ENCODE measurements around the gene SHISA5.
"Not testable (repeated sequence)": the region's sequence is repeated elsewhere in the genome, so short reads cannot be mapped to it uniquely, and the experiment has no call there.

The SHISA5 gene, protein sequence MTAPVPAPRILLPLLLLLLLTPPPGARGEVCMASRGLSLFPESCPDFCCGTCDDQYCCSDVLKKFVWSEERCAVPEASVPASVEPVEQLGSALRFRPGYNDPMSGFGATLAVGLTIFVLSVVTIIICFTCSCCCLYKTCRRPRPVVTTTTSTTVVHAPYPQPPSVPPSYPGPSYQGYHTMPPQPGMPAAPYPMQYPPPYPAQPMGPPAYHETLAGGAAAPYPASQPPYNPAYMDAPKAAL

DNA sequence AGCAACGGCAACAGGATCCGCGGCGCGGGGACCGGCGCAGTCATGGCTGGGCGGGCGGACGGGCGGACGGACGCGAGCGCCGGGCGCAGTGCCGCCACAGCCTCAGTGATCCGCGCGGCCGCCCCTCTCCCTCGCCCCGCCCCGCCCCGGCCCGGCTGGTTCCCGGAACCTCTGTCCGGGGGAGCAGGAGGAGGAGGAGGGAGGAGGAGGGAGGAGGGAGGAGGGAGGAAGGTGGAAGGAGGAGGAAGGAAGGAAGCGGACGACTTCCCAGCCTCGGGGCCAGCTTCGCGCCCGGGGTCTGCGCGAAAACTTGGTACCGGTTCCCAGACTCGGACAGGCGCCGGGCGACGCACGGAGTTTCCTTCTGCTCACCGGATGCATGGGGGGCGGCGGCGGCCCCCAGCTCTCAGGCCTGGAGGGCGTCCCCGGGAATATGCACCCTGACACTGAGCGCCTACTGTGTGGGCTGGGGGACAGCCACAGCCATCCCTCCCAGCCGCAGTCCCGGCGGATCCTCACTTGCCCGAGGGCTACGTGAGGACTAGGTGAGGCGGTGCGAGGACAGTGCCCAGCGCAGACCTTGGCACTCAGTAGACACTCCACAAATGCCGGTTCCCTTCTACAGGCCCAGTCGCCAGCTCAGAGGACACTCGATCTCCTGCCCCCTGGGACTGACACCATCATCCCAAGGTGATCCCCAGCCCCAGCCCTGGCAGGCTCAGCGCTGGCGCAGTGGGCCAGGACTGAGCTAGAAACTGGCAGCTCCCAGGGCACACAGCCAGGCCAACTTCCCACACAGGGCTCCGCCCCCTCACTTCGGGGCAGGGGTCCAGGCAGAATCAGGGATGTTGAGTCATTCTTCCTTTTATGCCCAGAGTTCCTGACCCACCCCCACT, at the start of gene SHISA5:
SHISA5 (minus strand) TSS at position 124 of the 896 bp plus-strand sequence; CDS start at position 44, 80 bp downstream.
- peak; percentile 36 to 50 for DNase-seq

GRCh38 chr3:48553361-48553760, 49.4 kb upstream of the SHISA5 start:
- no peak for DNase-seq

GRCh38 chr3:48552111-48552951, 48.4 kb upstream of the SHISA5 start:
- no peak for DNase-seq

- DNase-seq: not testable (repeated sequence)
These were observed 47.7 kb upstream of the SHISA5 start for GRCh38 chr3:48551651-48552050.

GRCh38 chr3:48548729-48549705, 45.0 kb upstream of the SHISA5 start:
- DNase-seq: peak; percentile 84 to 99

DNA sequence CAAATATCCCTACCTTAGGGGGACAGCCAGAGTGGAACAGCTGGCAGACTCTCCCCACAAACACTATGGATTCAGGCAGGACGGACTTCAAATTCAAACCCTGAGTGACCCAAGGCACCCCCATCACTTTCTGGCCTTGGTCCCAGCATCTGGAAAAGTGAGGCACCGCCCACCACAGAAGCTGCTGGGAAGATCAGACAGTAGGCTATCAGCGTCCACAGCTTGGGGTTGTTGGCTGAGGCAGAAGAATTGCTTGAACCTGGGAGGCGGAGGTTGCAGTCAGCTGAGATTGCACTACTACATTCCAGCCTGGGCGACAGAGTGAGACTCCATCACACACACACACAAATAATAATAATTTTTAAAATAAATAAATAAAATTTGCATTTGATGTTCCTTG, 44.2 kb upstream of the SHISA5 start:
- no peak for DNase-seq

DNA sequence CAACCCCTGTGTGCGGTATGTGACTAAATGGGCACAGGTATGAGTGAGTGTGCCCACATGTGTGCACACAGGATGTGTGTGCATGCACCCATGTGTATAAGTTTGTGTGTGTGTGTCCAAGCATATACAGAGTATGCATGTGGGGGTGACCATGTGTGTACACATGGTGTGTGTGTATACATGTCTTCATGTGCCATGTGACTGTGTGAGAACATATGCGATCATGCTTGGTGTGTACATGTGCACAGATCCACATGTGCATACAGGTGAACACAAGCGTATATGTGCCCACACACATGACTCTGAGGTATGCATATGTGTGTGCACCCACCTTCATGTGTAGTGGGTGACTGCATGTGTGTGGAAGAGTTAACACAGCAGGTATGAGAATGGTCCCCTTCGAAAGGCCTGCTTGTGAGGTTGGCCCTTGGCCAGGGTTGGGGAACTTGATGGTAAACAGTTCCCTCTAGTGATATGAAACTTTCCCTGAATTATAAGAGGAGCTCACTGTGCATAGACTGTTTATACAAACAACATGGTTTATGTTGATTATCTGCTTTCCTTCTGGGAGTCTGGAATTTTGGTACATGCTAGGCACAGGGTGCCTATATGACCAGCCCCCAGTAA, 42.3 kb upstream of the SHISA5 start:
- DNase-seq: no peak

- DNase-seq: peak; percentile 35 to 47
These were observed 40.2 kb upstream of the SHISA5 start for GRCh38 chr3:48544141-48544540.

DNA sequence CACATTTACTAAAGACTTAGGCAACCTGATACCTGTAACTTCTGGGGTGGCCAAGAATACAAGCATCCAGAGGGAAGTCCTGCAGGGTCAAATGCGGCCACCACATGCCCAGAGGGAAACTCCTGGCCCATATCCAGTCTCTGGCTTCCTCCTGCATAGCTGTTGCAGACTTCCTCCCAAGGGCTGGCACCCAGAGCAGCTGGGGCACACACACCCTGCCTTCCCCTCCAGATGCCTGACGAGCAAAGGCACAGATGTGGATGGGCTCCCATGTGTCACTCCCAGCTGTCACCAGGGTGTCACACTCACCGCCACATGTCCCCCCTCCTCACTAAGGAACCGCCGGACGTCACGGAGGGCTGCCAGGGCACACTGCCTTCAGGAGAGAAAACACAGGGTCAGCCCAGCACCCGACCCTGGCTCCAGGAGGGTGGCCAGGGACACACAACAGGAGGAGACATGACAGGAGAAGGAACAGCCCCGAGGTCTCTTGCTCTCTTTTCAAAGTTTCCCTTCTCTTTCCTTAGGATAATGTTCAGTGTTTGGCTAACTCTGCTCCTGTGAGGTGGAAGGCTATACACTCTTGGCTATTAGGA, 39.4 kb upstream of the SHISA5 start:
- DNase-seq: peak; percentile 67 to 69

- no peak for DNase-seq
These were observed 34.5 kb upstream of the SHISA5 start for GRCh38 chr3:48538451-48538850.

DNA sequence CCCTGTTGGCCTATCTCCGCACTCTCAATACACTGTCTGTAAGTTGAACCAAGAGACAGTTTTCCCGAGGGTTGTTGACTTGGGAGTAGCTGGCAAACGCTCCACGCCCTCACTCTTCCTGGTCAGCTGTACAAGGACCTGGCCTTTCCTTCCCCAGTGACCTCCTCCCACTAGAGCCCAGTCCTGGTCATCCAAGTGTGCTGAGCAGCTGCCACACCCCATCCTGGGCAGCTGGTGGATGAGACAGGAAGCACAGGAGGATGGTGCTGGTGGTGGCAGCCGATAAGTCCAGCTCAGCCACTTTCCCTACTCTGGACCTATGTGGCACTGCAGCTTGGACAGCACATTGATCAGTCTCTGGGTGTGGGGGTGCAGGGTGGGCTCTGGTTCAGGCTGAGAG, 32.8 kb upstream of the SHISA5 start:
- no peak for DNase-seq

DNA sequence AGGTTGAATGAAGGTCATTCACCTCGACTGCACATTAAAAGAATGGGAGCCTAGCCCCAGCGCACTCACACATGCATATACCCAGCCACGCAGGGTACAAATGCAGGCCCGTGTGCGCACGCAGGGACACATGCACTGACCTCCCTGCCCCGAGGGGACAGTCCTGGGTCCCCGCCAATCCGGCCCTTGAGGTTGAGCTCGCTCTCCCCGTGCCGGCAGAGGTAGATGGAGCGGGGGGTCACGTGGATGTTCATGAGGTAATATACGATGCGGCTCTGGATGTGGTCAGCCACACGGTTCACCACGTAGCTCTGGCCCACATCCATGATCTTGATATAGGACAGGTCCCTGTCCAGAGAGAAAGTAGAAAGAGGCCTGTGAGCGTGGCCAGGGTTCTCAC, 32.1 kb upstream of the SHISA5 start:
- no peak for DNase-seq

- no peak for DNase-seq
These were observed 31.6 kb upstream of the SHISA5 start for GRCh38 chr3:48535578-48535977.

- DNase-seq: no peak
These were observed 29.0 kb upstream of the SHISA5 start for GRCh38 chr3:48532977-48533337.

GRCh38 chr3:48532271-48532976, 28.4 kb upstream of the SHISA5 start:
- peak; percentile 60 to 68 for DNase-seq

GRCh38 chr3:48530701-48531100, 26.7 kb upstream of the SHISA5 start:
- DNase-seq: peak in 1 of 2 donors; percentile 74

DNA sequence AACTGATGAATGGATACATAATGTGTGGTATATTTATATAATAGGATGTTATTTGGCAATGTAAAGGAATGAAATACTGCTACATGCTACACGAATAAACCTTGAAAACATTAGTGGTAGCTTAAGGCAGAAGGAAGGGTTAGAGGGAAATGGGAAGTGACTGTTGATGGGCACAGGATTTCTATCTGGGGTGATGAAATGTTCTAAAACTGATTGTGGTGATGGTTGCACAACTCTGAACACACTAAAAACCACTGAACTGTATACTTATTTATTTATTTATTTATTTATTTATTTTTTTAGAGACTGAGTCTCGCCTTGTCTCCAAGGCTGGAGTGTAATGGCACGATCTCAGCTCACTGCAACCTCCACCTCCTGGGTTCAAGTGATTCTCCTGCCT, 24.8 kb upstream of the SHISA5 start:
- DNase-seq: peak; percentile 69 to 75

DNA sequence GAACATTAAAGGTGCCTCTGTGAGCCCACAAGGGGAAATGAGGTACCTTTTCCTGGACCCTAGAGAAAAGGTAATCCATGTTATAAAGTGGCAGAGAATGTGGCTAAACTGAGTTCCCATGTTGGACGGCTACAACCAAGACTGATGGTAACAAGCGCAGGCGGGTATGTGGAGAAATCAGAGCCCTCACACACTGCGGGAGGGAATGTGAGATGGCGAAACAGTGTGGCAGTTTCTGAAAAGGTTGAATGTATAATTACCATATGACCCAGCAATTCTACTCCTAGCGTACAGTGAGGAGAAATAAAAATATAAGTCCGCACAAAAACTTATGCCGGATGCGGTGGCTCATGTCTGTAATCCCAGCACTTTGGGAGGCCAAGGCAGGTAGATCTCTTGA, 24.1 kb upstream of the SHISA5 start:
- peak; percentile 54 to 70 for DNase-seq

DNA sequence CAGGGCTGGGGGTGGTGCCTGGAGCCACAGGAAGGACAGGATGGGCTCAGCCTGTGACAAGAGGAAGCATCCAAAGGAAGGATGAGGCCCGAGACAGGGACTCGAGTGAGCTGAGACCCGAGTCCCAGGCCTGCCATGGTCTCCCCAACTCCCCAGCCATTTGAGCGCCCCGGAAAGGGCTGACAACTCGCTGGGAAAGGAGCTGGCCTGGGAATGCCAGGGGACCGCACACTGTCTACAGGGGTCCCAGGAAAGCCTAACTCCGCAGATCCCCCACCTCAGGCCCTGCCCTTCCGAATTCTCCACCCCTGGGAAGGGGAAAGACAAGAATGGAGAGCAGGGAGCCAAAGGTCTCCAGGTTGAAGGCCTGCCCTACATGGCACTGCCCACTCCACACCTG, 21.0 kb upstream of the SHISA5 start:
- no peak for DNase-seq

- no peak for DNase-seq
These were observed 17.7 kb upstream of the SHISA5 start for GRCh38 chr3:48521635-48522034.

GRCh38 chr3:48519277-48519643, 15.3 kb upstream of the SHISA5 start:
- DNase-seq: no peak
